HG03378 (cell line): ENCODE data around the gene MIOX.
"Not testable (repeated sequence)": the region's sequence is repeated elsewhere in the genome, so short reads cannot be mapped to it uniquely, and the experiment has no call there.

Experiments used
- ATAC-seq: cut with Tn5 transposase; IDR thresholded peaks from one replicate; pipeline ENCODE4 v1.9.1; 2021; ENCODE audit warnings: mild to moderate bottlenecking, moderate library complexity; ENCODE audit not compliant: unreplicated experiment

Gene MIOX

DNA sequence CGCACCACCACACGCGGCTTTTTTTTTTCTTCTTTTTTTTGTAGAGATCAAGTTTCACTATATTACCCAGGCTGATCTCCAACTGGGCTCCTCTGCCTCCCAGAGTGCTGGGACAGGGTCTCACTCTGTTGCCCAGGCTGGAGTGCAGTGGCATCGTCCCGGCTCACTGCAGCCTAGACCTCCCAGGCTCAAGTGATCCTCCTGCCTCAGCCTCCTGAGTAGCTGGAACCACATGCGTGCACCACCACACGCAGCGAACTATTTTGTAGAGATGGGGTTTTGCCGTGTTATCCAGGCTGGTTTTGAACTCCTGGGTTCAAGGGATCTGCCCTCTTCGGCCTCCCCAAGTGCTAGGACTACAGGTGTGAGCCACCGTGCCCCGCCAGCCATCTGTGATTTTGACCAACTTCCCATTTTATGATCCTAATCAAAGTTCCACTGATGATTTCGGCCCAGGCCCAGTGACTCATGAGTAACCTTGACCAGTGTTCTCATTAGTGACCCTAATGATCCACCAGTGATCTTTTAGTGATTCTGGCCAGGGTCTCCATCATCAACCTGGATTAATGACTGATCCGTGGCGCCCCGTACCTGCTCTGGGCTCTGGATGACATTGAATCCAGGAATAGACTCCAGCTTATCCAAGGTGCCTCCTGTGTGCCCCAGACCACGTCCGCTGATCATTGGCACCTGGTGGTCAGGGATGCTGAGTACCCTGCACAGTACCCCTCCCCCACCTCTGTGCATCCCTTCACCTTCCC is 41.4 kb downstream of the MIOX start:
- no peak for ATAC-seq

DNA sequence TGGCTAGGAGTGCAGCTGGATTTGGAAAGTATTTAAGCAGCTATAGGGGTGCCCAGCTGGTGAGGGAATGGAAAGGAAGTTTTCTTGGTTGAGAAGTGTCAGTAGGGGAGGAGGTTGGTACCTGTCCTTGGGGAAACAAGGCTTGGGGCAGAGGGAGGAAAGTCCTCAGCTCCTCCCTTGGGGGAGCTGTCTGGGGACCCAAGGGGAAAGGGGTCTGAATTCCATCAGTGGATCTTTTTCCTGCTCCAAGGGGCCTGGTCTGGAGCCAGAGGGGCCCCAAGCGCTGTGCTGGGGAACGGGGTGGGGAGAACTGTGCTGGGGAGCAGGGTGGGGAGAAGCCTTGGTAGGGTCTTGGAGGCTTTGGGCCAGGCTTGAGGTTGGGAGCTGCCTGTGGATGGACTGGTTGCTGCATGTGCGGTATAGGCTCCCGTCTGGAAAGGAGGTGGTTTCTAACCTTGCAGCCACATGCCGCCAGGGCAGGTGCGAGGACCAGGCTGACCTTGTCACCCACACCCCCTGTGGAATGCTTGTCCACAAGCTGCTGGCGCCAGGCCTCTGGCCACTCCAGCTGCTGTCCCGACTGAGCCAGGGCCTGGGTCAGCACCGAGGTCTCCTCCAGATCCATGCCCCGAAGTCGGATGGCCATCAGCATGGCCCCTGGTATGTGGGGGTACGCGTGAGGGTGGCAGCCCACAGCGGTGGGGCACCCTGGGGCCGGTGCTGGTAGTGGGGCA is 42.2 kb downstream of the MIOX start:
- no peak for ATAC-seq

DNA sequence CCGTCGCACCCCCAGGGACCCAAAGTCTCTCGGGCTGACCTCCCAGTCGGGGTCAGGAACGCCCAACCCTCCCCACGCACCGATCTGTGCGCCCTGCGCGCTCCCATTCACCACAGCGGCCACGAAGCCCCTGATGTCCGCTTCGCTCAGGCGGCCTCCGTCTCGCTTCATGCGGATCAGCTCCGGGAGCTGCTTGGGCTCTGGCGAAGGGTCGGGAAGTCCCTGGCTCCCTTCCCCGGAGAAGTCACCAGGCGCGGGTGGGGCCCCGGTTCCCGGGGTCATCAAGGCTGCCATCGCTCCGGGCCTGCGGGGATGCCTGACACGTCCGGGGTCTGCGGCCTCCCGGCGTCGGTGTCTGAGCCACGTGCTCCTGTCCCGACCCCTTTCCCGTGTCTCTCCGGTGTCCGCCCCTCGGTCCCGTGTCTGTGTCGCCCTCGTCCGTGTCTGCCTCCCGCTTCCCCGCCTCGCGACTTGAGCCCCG is 42.8 kb downstream of the MIOX start:
- no peak for ATAC-seq

DNA sequence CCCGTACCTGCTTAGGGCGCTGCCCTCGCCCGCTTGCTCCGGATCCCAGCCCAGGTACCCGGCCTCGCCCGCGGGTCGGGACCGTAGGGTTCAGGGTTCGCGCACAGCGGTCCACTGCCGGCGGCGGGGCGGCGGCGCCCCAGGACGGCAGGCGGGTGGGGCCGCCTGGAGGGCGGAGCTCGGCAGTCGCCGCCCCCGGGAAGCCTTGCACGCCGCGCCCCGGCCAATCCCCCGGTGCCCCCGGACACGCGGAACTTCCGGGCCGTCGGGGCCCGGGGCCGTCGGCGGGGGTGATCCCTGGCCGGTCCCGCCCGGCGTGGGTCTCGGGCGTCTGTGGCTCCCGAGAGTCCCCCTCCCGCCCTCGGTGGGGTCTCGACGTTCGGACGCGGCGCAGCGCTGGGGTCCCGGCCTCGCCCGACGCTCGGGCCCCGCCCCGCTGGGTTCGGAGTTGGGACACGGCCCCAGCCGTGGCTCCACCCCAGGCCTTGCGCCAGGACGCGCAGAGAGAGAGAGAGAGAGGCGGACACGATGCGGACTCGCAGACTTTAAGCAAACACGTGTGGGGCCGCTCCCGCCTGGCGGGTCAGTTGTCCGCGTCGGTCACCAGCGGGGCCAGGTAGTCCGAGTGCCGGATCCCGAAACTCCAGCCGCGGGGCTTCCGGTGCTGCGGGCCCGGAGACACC is 43.4 kb downstream of the MIOX start, which contains the start of gene TYMP:
TYMP (minus strand) TSS at position 116 of the 683 bp plus-strand sequence. CDS start 303 bp downstream, outside the sequence.
- ATAC-seq: no peak

DNA sequence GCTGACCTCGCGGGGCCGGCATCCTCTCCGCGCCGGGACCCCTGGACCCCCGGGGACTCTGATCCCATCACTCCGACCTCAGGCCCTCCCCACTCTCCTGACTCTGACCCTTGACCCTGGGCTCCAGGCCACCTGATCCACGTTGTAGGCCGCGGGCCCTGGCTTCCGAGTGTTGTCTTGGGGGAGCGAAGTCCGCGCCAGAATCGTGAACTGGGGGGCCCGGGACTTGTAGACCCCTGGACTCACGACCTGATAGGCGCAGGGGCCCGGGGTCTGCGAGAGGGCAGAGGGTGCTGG is 43.9 kb downstream of the MIOX start:
- no peak for ATAC-seq

DNA sequence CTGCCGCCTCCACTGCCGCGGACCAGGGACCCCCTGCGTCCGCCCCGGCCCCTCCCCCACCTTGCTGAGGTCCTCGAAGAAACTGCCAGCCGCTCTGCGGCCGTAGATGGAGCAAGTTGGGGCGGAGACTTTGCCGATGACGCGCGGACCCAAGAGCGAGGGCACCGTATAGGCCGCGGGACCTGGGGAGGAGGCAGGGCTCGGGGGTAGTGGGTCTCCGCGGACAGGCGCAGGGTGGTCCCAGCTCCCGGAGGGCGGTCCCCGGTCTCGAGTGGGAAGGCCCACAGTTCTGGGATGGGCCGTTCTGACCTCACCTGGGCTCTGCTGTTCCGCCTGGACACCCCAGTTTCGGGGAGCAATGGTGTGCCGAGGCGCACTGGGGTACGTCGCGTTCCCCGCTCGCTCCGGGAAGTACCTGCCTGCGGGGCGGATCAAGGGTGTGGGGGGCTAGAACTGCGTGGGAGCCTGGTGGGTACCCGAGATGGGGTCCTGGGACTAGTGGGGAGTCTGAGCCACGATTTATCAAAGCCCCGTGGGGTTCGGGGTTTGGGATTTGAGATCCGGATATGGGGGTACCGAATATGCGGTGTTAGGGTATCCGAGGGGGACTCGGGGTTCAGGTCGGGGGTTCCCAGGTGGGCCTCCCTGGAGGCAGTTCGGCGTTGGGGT is 44.4 kb downstream of the MIOX start:
- ATAC-seq: no peak

DNA sequence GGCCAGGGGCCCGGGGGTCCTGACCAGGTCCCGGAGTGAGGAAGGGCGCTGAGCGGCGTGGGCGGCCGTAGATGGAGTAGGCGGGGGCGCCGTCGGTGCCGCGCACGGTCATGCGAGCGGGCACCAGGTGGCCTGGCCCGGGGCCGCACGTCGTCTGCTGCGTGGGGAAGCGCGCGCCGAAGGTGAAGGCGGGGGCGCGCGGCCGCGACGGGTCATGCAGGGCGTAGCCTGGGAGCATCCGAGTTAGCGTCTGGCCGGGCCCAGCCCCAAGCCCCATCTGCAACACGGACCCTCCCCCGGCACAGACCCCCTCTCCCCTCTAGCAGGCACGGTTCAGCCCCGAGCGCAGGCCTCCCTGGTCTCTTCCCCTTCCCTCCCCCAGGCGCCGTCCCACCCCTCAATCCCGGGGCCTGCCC is 44.9 kb downstream of the MIOX start:
- no peak for ATAC-seq

DNA sequence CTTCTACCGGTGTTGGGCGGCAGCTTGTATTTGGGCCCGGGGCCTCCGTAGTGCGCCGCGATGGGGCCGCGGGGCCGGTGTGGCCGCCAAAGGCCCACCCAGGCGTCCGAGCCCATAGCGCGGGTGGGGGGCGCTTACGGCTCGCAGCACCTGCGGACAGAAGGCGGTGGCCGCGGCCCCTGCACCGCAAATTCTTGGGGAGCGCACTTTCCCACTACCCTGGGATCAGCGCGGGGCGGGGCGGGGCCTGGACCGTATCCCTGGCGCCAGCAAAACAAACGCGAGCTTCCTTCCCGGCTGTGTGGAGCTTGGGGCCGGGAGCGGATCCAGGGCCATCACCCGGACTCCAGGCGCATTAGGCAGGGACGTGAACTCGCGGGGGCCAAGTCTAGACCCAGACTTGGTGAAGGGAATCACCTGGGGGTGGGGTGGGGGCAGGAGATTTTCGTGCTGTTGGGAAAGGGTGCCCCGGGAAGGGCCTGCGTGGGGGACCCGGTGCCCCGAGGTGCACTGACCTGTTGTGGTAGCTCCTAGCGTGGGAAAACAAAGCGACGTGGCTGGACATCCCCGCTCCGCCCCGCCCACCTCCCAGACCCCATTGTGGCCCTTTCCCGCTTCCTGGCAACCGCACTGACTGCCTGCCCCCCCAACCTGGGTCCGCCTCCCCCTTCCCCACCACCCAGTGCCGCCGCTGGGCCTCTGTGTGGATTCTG is 45.5 kb downstream of the MIOX start:
- ATAC-seq: no peak

DNA sequence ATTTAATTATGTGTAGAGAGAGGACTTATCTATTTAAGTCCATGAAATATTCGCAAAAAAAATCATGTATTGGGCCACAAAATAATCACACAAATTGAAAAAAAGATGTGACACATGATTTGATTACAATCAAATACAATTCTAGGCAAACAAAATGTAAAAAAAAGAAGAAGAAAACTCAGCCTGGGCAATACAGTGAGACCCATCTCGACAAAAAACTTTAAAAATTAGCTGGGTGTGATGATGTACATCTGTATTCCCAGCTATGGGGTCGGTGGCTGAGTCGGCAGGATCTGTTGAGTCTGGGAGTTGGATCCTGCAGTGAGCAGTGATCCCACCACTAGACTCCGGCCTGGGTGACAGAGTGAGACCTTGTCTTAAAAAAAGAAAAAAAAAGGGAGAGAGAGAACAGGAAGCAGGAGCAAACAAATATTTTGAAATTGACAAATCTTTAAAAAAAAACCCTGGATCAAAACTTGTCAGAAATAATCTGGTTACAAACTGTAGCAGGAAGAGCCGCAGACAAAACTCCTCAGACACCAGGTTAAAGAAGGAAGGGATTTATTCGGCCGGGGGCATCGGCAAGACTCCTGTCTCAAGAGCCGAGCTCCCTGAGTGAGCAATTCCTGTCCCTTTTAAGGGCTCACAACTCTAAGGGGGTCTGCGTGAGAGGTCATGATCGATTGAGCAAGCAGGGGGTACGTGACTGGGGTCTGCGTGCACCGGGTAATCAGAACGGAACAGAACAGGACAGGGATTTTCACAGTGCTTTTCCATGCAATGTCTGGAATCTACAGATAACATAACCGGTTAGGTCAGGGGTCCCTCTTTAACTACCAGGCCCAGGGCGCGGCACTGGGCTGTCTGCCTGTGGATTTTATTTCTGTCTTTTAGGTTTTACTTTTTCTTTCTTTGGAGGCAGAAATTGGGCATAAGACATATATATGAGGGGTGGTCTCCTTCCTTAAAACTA is 46.5 kb downstream of the MIOX start:
- no peak for ATAC-seq

DNA sequence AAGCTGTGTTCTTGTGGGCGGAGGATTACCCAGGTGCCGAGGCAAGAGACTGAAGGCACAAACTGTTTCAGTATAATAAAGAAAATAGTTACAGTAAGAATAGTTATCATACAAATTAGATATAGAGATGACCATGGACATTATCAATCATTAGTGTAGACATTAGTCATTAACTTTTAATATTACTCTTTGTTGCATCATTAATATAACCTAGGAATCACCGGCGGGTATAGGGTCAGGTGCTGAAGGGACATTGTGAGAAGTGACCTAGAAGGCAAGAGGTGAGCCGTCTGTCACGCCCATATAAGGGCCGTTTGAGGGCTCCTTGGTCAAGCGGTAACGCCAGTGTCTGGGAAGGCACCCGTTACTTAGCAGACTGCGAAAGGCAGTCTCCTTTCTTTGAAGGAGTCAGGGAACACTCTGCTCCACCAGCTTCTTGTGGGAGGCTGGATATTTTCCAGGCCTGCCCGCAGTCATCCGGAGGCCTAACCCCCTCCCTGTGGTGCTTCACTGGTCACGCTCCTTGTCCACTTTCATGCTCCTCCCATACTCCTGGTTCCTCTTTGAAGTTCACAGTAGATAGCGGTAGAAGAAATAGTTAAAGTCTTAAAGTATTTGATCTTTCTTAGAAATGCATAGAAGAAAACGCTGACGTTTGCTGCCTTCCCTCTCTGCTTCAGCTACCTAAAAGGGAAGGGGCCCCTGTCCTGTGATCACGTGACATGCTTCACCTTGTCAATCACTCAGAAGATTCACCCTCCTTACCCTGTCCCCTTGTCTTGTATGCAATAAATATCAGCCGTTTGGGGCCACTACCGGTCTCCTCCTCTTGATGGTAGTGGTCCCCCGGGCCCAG is 47.4 kb downstream of the MIOX start:
- ATAC-seq: not testable (repeated sequence)

DNA sequence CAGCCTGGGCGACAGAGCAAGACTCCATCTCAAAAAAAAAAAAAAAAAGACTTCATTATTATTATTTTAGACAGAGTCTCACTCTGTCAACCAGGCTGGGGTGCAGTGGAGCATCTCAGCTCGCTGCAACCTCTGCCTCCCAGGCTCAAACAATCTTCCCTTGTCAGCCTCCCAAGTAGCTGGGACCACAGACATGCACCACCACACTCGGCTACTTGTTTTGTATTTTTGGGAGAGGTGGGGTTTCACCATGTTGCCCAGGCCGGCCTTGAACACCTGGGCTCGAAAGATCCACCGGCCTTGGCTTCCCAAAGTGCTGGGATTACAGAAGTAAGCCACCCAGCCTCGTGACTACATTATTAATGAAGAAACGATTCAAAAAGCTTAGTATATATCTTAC is 48.5 kb downstream of the MIOX start:
- no peak for ATAC-seq

DNA sequence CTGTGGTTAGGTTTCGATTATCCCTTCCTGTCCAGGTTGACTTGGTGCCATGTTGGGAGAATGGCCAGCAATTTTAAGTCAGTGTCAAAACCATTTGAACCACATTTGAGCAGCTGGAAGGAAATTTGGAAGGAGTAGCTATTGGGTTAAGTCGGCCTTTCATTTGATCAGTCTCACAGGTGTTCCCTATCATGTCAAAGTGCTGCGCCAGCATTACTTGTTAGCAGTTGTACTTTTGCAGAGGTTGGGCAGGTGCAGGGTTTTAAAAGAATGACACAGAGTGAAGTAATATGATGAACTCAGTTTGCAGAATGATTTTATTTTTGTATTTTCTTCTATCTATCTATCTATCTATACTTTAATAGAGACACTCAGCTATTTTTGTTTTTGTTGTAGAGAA is 49.6 kb downstream of the MIOX start:
- no peak for ATAC-seq

DNA sequence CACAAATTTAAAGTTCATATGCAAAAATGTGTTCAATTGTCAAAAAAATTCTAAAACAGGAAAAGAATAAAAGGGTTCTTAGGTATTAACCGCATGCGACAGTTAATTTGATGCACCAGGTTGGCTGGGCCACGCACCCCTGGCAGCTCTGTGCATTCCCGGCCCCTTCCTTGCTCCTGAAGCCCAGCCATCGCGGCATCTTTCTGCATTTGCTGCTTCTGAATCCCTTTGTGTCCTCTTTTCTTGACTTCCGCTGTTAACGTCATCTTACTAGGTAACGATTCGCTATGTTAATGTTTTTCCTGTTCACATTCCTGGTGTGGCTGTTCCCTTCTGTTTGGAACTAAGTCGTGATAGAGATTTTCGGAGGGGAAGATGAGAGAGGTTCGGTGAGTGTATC is 51.1 kb downstream of the MIOX start:
- no peak for ATAC-seq
